Heart left ventricle (tissue), 13 donors: ENCODE measurements around the gene WWOX.

Experiments used
- CTCF ChIP-seq, 12 donors: fragments of 200-600 bp; sonication (generic) in 4 of 12; IDR thresholded peaks; one replicate each; pipeline versions ENCODE4 v1.5.0 to v1.8.0; 2018 to 2022; ENCODE audit warnings: antibody characterized with exemption in 12 of 12, mild to moderate bottlenecking in 5 of 12
- POLR2A ChIP-seq, 2 donors: fragments of 450-650 bp; IDR thresholded peaks; one replicate each; pipeline ENCODE4 v1.6.1; 2017; ENCODE audit warnings: antibody characterized with exemption in 2 of 2, mild to moderate bottlenecking in 2 of 2, moderate library complexity in 2 of 2
- donor health status: ischemic (EF 13 %, LVEDD 7.1; RV severe dilation, severe dysfunction).
- donor health status: DM: no; HTN: yes; CAD: no.
- donor health status: DM: no; HTN: no; CAD: no.
- donor health status: ischemic (EF 25% LVEDD 6.9; RV normal size, moderate dysfunction).
- donor health status: ischemic (EF 25% LVEDD 5.7; RV mildly dilated, moderate dysfunction).
- donor health status: ischemic (EF 35%, LVEDD 5.7; RV mildly dilated, moderate dysfunction).
- donor health status: nonischemic (EF 11% LVEDD 7.7; RV severe dilation, severe dysfunction).
- donor health status: DM: yes; HTN: yes; CAD: no.
- donor health status: PGD.
- donor health status: ischemic (EF 29% LVEDD 5.4; RV normal size, mild dysfunction).
- donor health status: nonischemic (EF 23%, LVEDD 6.1; RV moderate dilation, normal function).

DNA sequence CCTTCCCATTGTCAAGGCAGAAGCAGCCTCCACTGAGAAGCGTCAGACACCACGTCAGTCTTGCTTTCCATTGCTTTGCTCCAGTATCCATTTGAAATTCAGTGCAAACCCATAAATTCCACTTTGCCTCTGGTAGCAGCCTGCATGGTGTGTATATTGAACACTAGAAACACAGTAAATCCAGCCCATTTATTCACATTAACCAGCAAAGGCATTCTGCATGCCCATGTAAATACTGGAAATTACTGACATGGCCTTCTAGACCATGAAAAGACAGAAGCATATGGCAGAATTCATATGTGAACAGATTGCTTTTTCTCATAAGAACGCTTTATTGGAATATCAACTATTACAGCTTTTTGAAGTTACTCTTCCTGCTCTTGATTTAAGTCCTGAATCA, 595.0 kb downstream of the WWOX start:
- TF ChIP-seq CTCF (IDR thresholded peaks at IDR 0.05): no peak
- no peak for TF ChIP-seq POLR2A (IDR thresholded peaks at IDR 0.05)
